Adipocyte (in vitro differentiated cells): ENCODE measurements around the gene PCGF1.
A peak's percentile ranks its signal among the peaks of the same experiment; 100 is the strongest.

Source experiments
- DNase-seq: peaks from one replicate; pipeline ENCODE4 v3.0.0-alpha.2; 2015; ENCODE audit warnings: low read depth
- H3K27me3 ChIP-seq: replicated peaks from 2 replicates; pipeline ENCODE4 v1.7.0; 2013; ENCODE audit warnings: mild to moderate bottlenecking, low read length, moderate library complexity; ENCODE audit not compliant: control insufficient read depth, insufficient read depth
- H3K36me3 ChIP-seq: 2 replicates; pipeline ENCODE4 v1.7.0; 2013; ENCODE audit warnings: low read length, mild to moderate bottlenecking, moderate library complexity; ENCODE audit not compliant: control insufficient read depth, insufficient read depth, severe bottlenecking
- H3K4me1 ChIP-seq: 2 replicates; pipeline ENCODE4 v1.7.0; 2013; ENCODE audit warnings: mild to moderate bottlenecking, low read length, moderate library complexity; ENCODE audit not compliant: control insufficient read depth, insufficient read depth
- H3K4me3 ChIP-seq: 2 replicates; pipeline ENCODE4 v1.7.0; 2013; ENCODE audit warnings: mild to moderate bottlenecking, low read length, moderate library complexity
- H3K9ac ChIP-seq: 2 replicates; pipeline ENCODE4 v1.7.0; 2013; ENCODE audit warnings: mild to moderate bottlenecking, low read length, moderate library complexity
- H3K9me3 ChIP-seq: 2 replicates; pipeline ENCODE4 v1.7.0; 2013; ENCODE audit warnings: mild to moderate bottlenecking, low read length, moderate library complexity; ENCODE audit not compliant: control insufficient read depth

The PCGF1 gene

GRCh38 chr2:74458938-74459363, 48.5 kb downstream of the PCGF1 start:
- no peaks in the 10 kb centered on the region for H3K27me3 ChIP-seq
- peak overlapping the region; percentile 99 for H3K4me3 ChIP-seq
- H3K9me3 ChIP-seq, result no peaks in the 10 kb centered on the region
- peak; percentile 52 for DNase-seq
- peaks cover 23% of the 10 kb centered on the region for H3K4me1 ChIP-seq
- H3K36me3 ChIP-seq, result peaks cover 18% of the 10 kb centered on the region
- H3K9ac ChIP-seq, result peak overlapping the region; percentile 97

GRCh38 chr2:74458132-74458937, 49.2 kb downstream of the PCGF1 start, which contains the start of gene WBP1:
TSS of gene WBP1 (plus strand) at chr2:74458438. CDS start at chr2:74458603, 165 bp downstream.
- Histone ChIP-seq H3K36me3 (peaks cover 18% of the 10 kb centered on the region), H3K9ac (peak within 1 kb of the TSS; percentile 97), H3K27me3 (no peaks in the 10 kb centered on the region), H3K4me3 (peak within 1 kb of the TSS; percentile 99), H3K4me1 (peaks cover 23% of the 10 kb centered on the region), H3K9me3 (no peaks in the 10 kb centered on the region)
- DNase-seq, result peak; percentile 100

GRCh38 chr2:74457549-74458131, 49.9 kb downstream of the PCGF1 start:
- Histone ChIP-seq H3K4me1 (peaks cover 23% of the 10 kb centered on the region), H3K9me3 (no peaks in the 10 kb centered on the region), H3K36me3 (peaks cover 15% of the 10 kb centered on the region), H3K4me3 (peak overlapping the region; percentile 99), H3K27me3 (no peaks in the 10 kb centered on the region), H3K9ac (peak overlapping the region; percentile 91)
- peak; percentile 70 for DNase-seq

GRCh38 chr2:74457129-74457548, 50.4 kb downstream of the PCGF1 start:
- Histone ChIP-seq H3K9ac (peak overlapping the region; percentile 91), H3K9me3 (no peaks in the 10 kb centered on the region), H3K4me1 (peaks cover 23% of the 10 kb centered on the region), H3K27me3 (no peaks in the 10 kb centered on the region), H3K36me3 (peaks cover 10% of the 10 kb centered on the region), H3K4me3 (peak overlapping the region; percentile 72)
- no peak for DNase-seq
